GM21381 (cell line): ENCODE results near the gene TMOD4.

Experiments used
- ATAC-seq: cut with Tn5 transposase; IDR thresholded peaks from one replicate; pipeline ENCODE4 v1.9.1; 2021; ENCODE audit warnings: mild to moderate bottlenecking, moderate library complexity; ENCODE audit not compliant: unreplicated experiment

TMOD4 gene

GRCh38 chr1:151176514-151177045 is 799 bp upstream of the TMOD4 start:
- ATAC-seq = no peak

GRCh38 chr1:151175041-151175741 is 590 bp downstream of the TMOD4 start:
- no peak for ATAC-seq

GRCh38 chr1:151171190-151171589 is 4.6 kb downstream of the TMOD4 start:
- ATAC-seq = no peak

GRCh38 chr1:151167116-151167515 is 8.7 kb downstream of the TMOD4 start:
- ATAC-seq = no peak

GRCh38 chr1:151166505-151166956 is 9.2 kb downstream of the TMOD4 start:
- ATAC-seq = peak; percentile 3

GRCh38 chr1:151165738-151166504 is 9.9 kb downstream of the TMOD4 start, which contains the start of the genes LYSMD1 and SCNM1:
Gene LYSMD1, minus strand, starts transcription at chr1:151165902. Its CDS starts 644 bp downstream, at chr1:151165258.
Gene SCNM1, plus strand, starts transcription at chr1:151166144. Its CDS starts 9 bp downstream, at chr1:151166153.
- ATAC-seq = peak; percentile 89

GRCh38 chr1:151165281-151165737 is 10.5 kb downstream of the TMOD4 start:
- ATAC-seq = no peak

GRCh38 chr1:151164732-151165280 is 11.0 kb downstream of the TMOD4 start:
- ATAC-seq = no peak

GRCh38 chr1:151159373-151159772 is 16.4 kb downstream of the TMOD4 start:
- ATAC-seq = no peak

GRCh38 chr1:151158751-151159251 is 17.0 kb downstream of the TMOD4 start:
- no peak for ATAC-seq

- no peak for ATAC-seq
Measured at GRCh38 chr1:151158326-151158725, 17.5 kb downstream of the TMOD4 start.

- ATAC-seq = no peak
Measured at GRCh38 chr1:151157067-151157531, 18.7 kb downstream of the TMOD4 start.

GRCh38 chr1:151156515-151156819 is 19.3 kb downstream of the TMOD4 start, which contains the start of gene TNFAIP8L2:
Gene TNFAIP8L2, plus strand, starts transcription at chr1:151156649. Its CDS starts 2,049 bp downstream, at chr1:151158698.
- peak; percentile 57 for ATAC-seq

GRCh38 chr1:151147665-151148064 is 28.1 kb downstream of the TMOD4 start:
- no peak for ATAC-seq

- ATAC-seq = no peak
Measured at GRCh38 chr1:151147132-151147503, 28.7 kb downstream of the TMOD4 start.

GRCh38 chr1:151146412-151147131 is 29.2 kb downstream of the TMOD4 start, which contains the start of gene SEMA6C:
Gene SEMA6C, minus strand, starts transcription at chr1:151146631. Its CDS starts 4,010 bp downstream, at chr1:151142621.
- ATAC-seq = peak; percentile 97

- ATAC-seq = no peak
Measured at GRCh38 chr1:151146072-151146411, 29.7 kb downstream of the TMOD4 start.

GRCh38 chr1:151145304-151146071 is 30.3 kb downstream of the TMOD4 start:
- no peak for ATAC-seq

- no peak for ATAC-seq
Measured at GRCh38 chr1:151144474-151145303, 31.1 kb downstream of the TMOD4 start.
